Kasumi-1 (cell line): ENCODE measurements around the gene DLL1.

Experiments used
- DNase-seq, 2 experiments: peaks; one replicate each; lab custom pipeline; 2025; lab: John Stamatoyannopoulos, UW

The DLL1 gene

GRCh38 chr6:170281331-170282292, 9.3 kb downstream of the DLL1 start:
- no peak for DNase-seq

DNA sequence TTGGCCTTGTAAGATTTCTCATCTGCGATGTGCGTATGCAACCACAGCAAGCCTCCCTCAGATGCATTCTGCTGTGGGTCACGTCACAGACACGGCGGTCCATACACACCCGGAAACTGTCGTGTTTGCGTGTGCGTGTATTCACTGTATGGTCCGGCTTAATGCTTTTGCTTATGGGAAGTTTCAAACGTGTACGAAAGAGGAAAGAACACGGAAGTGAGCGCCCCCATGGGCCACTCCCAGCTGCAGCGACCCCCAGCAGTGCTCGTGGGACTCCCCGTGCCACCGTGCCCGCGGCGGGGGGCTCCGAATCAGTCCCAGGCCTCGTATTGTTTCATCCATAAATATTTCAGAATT, 10.2 kb downstream of the DLL1 start:
- no peak for DNase-seq

- peak in 1 of 2 experiments; percentile 7 for DNase-seq
Measured at GRCh38 chr6:170279977-170280688, 10.7 kb downstream of the DLL1 start.

DNA sequence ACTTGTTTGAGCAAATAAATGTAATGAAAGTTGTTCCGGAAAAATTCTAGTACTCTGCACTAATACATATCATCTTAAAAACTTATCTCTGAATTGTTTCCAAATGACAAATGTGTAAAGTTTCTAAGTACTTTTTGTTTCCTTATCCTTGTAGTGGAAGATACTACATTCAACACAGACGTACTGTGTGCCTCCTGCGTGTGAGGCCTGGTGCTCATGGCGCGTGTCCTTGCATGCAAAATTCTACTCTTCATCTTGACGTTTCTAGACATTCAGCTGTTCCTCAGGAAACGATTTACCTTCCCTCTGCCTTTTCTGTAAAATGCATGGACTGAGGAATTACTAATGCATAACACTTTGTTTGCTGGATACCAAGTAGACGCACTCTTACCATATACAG, 11.5 kb downstream of the DLL1 start:
- no peak for DNase-seq

DNA sequence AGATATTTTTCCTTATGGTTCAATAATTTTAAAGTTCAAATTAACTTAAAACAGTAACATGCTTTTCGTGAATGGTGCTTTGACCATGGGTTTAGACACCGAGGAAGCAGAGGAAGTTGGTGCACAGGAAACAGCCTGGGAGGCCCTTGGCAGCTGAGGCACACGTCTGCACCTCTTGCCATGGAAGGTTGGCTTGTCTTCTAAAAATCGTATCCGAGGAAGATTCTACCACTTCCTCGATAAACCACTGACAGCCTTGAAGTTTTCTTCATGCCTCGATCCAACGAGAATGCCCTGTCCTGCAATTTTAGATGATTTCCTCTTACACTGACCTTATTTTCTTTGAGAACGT, 12.2 kb downstream of the DLL1 start:
- DNase-seq, result peak; percentile 71 to 80

GRCh38 chr6:170277893-170278742, 12.8 kb downstream of the DLL1 start:
- DNase-seq, result peak in 1 of 2 experiments; percentile 55

- DNase-seq, result no peak
Measured at GRCh38 chr6:170276369-170277057, 14.4 kb downstream of the DLL1 start.

DNA sequence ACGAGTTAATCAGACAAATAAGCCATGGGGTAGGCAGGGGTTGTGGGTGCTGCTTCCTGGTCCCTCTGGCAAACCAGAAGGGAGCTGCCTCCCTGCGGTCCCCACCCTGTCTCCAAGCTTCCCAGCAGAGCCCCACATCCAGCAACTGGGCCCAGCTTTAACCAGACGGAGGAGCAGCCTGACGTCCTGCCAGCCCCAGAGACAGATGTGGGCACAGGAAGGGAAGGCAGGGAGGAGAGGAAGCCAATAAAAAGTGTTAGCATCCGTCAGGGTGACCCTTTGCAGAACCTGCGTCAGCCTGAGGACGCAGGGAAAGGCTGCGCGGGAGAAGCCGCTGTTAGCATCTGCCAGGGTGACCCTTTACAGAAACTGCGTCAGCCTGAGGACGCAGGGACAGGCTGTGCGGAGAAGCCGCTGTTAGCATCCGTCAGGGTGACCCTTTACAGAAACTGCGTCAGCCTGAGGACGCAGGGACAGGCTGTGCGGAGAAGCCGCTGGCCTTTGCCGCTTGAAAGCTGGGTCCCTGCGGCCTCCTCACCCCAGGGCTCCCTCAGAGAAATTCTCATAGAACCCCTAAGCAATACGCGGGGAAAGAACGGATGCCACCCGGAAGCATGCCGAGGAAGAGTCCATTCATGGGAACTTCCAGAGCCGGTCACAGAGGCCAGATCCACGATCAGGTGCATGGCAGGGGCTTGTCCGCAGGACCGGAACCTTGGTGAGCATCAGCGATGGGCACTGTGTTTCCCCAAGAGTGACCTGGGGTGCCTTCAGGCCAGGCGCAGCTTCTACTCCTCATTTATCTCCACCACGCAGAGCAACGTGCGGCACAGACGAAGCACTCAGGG, 15.9 kb downstream of the DLL1 start:
- no peak for DNase-seq

DNA sequence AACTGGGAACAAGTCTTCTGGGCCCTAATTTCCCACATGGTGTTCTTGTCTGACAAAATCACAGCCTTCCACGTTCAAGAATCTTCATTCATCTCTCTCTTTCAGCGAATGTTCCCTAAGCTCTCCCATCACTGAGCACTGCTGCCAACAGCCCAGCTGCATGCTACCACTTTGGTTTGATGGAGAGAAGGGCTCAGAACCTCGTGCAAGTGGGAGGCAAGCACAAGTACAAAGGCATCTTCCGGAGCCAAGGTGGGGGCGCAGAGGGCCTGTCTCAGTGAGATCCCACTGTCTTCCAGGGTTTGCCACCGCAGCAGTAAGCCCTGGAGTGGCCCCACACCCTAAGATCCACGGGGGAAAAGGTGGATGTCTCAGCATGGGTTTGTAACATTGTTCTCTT, 17.2 kb downstream of the DLL1 start:
- no peak for DNase-seq

GRCh38 chr6:170273191-170273590, 17.7 kb downstream of the DLL1 start:
- no peak for DNase-seq

- no peak for DNase-seq
Measured at GRCh38 chr6:170272341-170273065, 18.4 kb downstream of the DLL1 start.

DNA sequence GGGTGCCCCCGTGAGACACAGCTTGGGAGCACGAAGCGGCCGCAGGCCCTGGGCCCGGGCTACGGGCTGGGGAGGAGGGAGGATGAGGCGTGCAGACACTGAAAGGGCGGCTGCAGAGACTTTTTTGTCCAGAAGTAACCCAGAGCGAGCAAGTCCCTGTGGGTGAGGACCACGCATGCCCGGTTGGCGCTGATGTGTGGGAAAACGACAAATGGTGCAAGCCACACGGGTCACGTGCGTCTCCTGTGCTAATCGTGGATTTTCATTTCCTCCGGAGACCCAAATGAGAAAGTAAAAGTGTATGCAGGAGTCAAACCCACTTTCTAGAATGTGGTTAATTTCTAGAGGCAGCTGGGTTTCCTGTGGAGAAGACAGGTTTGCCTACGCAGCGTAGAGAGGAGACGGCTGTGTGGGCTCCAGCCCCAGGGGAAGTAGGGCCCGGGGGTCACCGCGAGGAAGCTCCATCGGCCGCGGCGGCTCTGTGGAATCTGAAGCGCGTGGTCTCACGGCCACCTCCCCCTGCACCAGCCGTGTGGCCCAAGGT, 19.0 kb downstream of the DLL1 start:
- peak; percentile 65 to 71 for DNase-seq

GRCh38 chr6:170270984-170271593, 19.8 kb downstream of the DLL1 start:
- no peak for DNase-seq

DNA sequence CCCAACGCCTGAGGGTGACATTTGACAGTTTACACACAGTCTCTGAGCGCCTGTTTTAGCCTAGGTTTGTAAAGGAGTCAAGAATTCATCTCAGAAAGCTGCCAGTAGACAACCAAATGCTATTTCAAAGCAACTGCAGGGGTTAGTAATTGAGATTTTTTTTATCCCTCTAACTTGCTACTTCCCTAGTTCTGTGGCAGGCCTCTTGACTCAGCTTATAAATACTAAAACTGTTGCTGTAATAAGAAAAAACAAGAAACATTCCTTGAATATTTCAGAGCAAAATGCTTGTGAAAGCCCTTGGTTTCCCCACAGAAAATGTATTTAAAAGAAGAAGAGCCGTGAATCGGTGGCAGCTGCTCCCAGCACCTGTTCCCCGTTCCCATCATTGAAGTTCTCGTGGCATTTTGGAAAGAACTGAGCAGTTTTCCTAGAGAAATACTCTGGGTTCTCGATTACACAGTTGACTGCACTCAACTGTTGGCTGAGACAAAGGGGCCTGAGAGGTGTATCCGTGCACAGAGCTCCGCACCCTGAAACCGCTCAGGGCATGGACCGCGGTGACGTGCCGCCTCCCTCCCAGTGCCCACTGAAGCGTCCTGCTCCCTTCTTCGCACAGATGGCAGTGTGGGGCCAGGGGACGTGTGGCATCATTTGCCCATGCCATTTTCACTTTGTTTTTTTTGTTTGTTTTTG, 20.9 kb downstream of the DLL1 start:
- no peak for DNase-seq

- no peak for DNase-seq
Measured at GRCh38 chr6:170269151-170269845, 21.6 kb downstream of the DLL1 start.

GRCh38 chr6:170268216-170269129, 22.4 kb downstream of the DLL1 start:
- no peak for DNase-seq

DNA sequence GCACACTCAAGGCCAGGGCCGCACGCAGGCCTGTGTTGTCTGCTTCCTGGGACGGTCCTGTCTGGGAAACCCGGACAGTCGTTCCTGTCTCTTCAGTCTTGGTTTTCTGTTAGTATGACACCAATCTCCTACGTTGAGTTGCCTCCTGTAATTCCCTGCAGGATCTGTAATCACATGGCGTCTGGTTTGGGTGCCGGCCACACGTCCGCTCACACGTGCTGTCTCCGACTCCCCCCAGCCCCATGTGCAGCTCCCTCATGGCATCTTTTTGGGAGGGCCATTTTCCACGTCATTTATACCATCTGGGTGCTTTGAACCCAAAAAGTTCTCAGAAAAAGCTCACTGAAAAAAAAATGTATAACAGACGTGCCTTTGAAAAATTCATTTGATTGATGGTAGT, 23.2 kb downstream of the DLL1 start:
- no peak for DNase-seq
